WERI-Rb-1 (cell line): ENCODE results near the gene YY1.
"Not testable (repeated sequence)": the region's sequence is repeated elsewhere in the genome, so short reads cannot be mapped to it uniquely, and the experiment has no call there.

Experiments used
- DNase-seq: peaks from one replicate; pipeline ENCODE4 v3.0.0-alpha.2; 2020
- H3K27ac ChIP-seq: fragments of 250-450 bp; sonication (Bioruptor Pico); 2 replicates; pipeline ENCODE4 v1.5.1; 2020; ENCODE audit warnings: mild to moderate bottlenecking, moderate library complexity
- H3K27me3 ChIP-seq: fragments of 250-450 bp; sonication (Bioruptor Pico); 2 replicates; pipeline ENCODE4 v1.5.1; 2021; ENCODE audit warnings: mild to moderate bottlenecking, low read depth, moderate library complexity; ENCODE audit not compliant: insufficient read depth, severe bottlenecking
- H3K36me3 ChIP-seq: fragments of 250-450 bp; sonication (Bioruptor Pico); 2 replicates; pipeline ENCODE4 v1.5.1; 2020; ENCODE audit warnings: mild to moderate bottlenecking, moderate library complexity
- H3K4me3 ChIP-seq: 2 replicates; pipeline ENCODE4 v1.5.1; 2011; ENCODE audit warnings: low read depth, mild to moderate bottlenecking, control low read depth, low read length
- H3K9me3 ChIP-seq: fragments of 250-450 bp; sonication (Bioruptor Pico); 2 replicates; pipeline ENCODE4 v1.5.1; 2021; ENCODE audit warnings: mild to moderate bottlenecking, moderate library complexity; ENCODE audit not compliant: severe bottlenecking
- TF ChIP-seq, protein P1 (sequence below): IDR thresholded peaks from 2 replicates; pipeline ENCODE4 v1.5.1; 2011; ENCODE audit warnings: low read depth, mild to moderate bottlenecking, control low read depth, inconsistent platforms, low read length

Gene YY1

DNA sequence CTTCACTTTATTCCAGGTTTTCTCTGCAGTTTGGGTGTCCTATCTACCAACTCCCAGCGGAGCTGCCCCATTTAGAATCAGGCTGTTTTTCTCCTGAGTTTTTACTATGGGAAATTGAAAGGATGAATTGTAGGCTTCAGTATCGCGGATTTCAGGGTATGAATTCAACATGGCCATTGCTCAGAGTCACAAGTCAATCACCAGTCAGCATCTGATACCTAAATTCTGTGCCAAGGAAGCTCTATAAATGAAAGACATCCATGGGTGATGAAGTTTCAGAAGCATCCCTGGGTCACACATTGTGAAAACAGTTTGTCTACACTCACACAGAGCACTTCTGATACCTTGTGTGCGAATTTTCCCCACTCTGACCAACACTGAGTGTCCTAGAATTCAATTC is 35.8 kb upstream of the YY1 start:
- Histone ChIP-seq H3K27me3 (no peaks in the 10 kb centered on the region), H3K36me3 (no peaks in the 10 kb centered on the region), H3K4me3 (no peak overlapping the region), H3K9me3 (no peaks in the 10 kb centered on the region), H3K27ac (no peak overlapping the region)
- TF ChIP-seq, protein P1, sequence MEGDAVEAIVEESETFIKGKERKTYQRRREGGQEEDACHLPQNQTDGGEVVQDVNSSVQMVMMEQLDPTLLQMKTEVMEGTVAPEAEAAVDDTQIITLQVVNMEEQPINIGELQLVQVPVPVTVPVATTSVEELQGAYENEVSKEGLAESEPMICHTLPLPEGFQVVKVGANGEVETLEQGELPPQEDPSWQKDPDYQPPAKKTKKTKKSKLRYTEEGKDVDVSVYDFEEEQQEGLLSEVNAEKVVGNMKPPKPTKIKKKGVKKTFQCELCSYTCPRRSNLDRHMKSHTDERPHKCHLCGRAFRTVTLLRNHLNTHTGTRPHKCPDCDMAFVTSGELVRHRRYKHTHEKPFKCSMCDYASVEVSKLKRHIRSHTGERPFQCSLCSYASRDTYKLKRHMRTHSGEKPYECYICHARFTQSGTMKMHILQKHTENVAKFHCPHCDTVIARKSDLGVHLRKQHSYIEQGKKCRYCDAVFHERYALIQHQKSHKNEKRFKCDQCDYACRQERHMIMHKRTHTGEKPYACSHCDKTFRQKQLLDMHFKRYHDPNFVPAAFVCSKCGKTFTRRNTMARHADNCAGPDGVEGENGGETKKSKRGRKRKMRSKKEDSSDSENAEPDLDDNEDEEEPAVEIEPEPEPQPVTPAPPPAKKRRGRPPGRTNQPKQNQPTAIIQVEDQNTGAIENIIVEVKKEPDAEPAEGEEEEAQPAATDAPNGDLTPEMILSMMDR, result no peak
- DNase-seq, result no peak

DNA sequence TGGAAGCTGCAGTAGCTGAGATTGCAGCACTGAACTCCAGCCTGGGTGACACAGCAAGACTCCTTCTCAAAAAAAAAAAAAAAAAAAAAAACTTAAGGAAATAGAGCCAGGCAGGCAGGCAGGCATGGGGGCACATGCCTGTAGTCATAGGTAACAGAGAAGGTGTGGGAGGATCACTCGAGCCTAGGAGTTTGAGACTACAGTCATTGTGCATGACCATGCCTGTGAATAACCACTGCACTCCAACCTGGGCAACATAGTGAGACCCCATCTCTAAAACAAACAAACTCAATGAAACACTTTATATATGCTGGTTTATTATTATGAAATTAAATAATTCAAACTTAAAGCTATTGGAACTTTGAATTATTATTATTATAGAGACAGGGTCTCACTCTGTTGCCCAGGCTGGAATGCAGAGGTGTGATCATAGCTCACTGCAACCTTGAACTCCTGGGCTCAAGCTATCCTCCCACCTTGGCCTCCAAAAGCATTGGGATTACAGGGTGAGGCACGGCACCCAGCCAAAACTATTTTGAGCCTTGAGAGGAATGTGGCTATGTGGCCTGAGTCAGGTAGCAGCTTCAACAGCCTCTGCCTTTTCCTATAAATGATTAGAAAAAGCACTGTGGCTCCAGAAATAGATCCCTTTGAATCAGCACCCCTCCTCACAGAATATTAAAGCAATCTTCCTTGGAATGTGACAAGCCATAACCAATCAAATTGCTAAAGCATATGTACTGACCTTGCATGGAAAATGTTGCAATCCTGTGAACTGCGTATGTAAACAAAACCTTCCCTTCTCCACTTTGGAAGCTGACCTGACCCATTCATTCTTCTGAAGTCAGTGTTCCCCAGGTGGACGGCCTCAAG is 34.7 kb upstream of the YY1 start:
- TF ChIP-seq, protein P1, result no peak
- H3K9me3 ChIP-seq, result no peaks in the 10 kb centered on the region
- DNase-seq, result no peak
- H3K27ac ChIP-seq, result no peak overlapping the region
- no peaks in the 10 kb centered on the region for H3K36me3 ChIP-seq
- no peak overlapping the region for H3K4me3 ChIP-seq
- no peaks in the 10 kb centered on the region for H3K27me3 ChIP-seq

DNA sequence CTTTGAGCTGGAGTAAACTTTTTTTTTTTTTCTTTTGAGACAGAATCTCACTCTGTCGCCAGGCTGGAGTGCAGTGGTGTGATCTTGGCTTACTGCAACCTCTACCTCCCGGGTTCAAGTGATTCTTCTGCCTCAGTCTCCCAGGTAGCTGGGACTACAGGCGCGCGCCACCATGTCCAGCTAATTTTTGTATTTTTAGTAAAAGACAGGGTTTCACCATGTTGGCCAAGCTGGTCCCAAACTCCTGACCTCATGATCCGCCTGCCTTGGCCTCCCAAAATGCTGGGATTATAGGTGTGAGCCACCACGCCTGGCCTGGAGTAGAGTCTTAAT is 34.1 kb upstream of the YY1 start:
- H3K9me3 ChIP-seq, H3K27ac ChIP-seq, H3K36me3 ChIP-seq, H3K4me3 ChIP-seq, H3K27me3 ChIP-seq, DNase-seq: not testable (repeated sequence)

DNA sequence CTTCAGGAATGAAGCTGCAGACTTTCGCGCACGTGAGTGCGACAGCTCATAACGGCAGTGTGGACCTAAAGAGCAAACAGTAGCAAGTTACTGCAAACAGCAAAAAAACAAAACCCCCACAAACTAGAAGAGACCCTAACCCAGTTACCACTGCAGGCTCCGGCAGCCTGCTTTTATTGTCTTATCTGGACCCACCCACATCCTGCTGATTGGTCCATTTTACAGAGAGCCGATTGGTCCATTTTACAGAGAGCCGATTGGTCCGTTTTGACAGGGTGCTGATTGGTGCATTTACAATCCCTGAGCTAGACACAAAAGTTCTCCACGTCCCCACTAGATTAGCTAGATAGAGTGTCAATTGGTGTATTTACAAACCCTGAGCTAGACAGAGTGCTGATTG is 31.4 kb upstream of the YY1 start:
- not testable (repeated sequence) for DNase-seq, H3K9me3 ChIP-seq, H3K36me3 ChIP-seq, H3K27me3 ChIP-seq, H3K27ac ChIP-seq, H3K4me3 ChIP-seq

DNA sequence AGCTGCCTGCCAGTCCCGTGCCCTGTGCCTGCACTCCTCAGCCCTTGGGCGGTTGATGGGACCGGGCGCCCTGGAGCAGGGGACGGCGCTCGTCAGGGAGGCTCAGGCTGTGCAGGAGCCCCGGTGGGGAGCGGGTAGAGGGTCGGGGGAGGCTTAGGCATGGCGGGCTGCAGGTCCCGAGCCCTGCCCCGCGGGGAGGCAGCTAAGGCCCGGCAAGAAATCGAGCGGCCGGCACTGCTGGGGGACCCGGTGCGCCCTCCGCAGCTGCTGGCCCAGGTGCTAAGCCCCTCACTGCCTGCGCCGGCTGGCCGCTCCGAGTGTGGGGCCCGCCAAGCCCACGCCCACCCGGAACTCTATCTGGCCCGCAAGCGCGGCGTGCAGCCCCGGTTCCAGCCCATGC is 30.8 kb upstream of the YY1 start:
- not testable (repeated sequence) for H3K4me3 ChIP-seq, H3K27ac ChIP-seq, H3K27me3 ChIP-seq, DNase-seq, H3K36me3 ChIP-seq, H3K9me3 ChIP-seq

DNA sequence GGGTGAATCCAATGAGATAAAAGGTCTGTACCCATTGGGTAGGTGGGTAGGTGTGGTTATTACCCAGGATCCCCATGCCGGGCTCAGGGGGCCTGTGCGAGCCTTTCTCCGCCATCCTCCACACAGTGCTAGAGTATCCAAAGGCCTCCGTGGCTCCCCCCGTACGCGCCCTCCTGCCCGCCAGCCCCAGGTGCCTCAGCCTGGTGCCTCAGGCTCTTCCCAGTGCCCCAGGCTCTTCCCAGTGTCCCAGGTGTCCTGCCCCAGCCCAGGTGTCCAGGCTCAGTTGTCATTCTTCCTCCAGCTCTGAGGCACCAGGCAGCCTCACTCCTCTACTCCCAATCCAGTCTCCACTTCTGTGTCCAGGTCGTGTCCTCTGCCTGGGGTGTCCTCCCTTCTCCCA is 27.6 kb upstream of the YY1 start:
- H3K36me3 ChIP-seq, result 0 out of 2 replicates have a peak, but pooled peaks cover 4% of the 10 kb centered on the region
- H3K9me3 ChIP-seq, result no peaks in the 10 kb centered on the region
- TF ChIP-seq, protein P1, result no peak
- H3K27ac ChIP-seq, result no peak overlapping the region
- H3K4me3 ChIP-seq, result no peak overlapping the region
- DNase-seq, result no peak
- H3K27me3 ChIP-seq, result no peaks in the 10 kb centered on the region

DNA sequence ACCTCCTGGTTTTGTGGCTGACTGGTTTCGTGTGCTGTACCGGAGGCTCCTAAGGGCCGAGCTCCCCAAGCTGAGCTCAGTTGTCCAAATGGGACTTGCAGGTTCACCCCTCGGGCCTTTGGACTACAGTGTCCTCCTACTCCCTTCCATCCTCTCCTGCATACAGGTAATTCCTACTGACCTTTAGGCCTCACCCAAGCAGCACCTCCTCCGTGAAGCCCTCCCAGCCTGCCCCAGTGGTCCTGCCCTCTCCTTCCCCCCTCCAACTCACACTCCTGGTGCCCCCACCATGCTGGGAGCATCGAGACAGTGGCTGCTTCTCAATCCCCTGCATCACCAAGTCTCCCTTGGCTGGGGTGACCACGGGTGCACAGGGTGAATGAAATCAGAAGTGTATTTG is 27.1 kb upstream of the YY1 start:
- Histone ChIP-seq H3K9me3 (no peaks in the 10 kb centered on the region), H3K4me3 (no peak overlapping the region), H3K36me3 (0 out of 2 replicates have a peak, but pooled peaks cover 4% of the 10 kb centered on the region), H3K27ac (no peak overlapping the region), H3K27me3 (no peaks in the 10 kb centered on the region)
- TF ChIP-seq, protein P1, result no peak
- DNase-seq, result no peak
